ENCODE results near the gene GOLGA5.

The GOLGA5 gene

GRCh38 chr14:92883066-92883465 lies 89.0 kb downstream of the GOLGA5 start:
- no peak for DNase-seq

- no peak for DNase-seq
These were observed 90.3 kb downstream of the GOLGA5 start for GRCh38 chr14:92884410-92884809.

- no peak for DNase-seq
These were observed 91.4 kb downstream of the GOLGA5 start for GRCh38 chr14:92885279-92886061.

- no peak for DNase-seq
These were observed 92.2 kb downstream of the GOLGA5 start for GRCh38 chr14:92886337-92886736.

- DNase-seq, result no peak
These were observed 93.1 kb downstream of the GOLGA5 start for GRCh38 chr14:92887157-92887556.

- DNase-seq, result no peak
These were observed 94.8 kb downstream of the GOLGA5 start for GRCh38 chr14:92888896-92889295.

Measured in activated naive CD4-positive, alpha-beta T cell treated with Interleukin-2 at 50 U/mL for 16 hours (primary cell).